ENCODE data around the gene KRTAP5-9.
A peak's percentile ranks its signal among the peaks of the same experiment; 100 is the strongest.

The KRTAP5-9 gene

DNA sequence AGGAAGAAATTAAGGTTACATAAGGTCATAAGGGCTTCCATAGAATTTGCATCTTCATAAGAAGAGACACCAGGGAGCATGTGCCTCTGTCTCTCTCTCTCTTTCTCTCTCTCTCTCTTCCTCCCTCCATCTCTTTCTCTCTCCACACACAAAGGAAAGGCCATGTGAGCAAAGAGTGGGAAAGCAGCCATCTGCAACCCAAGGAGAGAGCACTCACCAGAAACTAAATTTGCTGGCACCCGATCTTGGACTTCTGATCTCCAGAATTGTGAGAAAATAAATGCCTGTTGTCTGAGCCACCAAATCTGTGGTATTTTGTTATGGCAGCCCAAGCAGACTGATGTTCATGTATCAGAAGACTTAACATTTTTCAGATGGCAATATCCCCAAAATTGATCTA is 10.8 kb downstream of the KRTAP5-9 start:
- Histone ChIP-seq H3F3A (ENCODE audit: control insufficient read depth, insufficient read depth) (no peaks in the 10 kb centered on the region), H3K9me2 (replicated peaks; ENCODE audit: control insufficient read depth, low read length) (no peaks in the 10 kb centered on the region), H3K4me1 (ENCODE audit: control insufficient read depth, low read length) (no peaks in the 10 kb centered on the region), H3K79me2 (ENCODE audit: control insufficient read depth, low read length) (no peaks in the 10 kb centered on the region), H3K36me3 (ENCODE audit: control insufficient read depth, low read length) (no peaks in the 10 kb centered on the region), H3K4me3 (ENCODE audit: low read length) (no peak overlapping the region), H3K27me3 (ENCODE audit: control insufficient read depth, low read length) (peaks cover 17% of the 10 kb centered on the region), H3K4me2 (ENCODE audit: low read length) (no peak overlapping the region), H3K9me3 (ENCODE audit: control insufficient read depth, insufficient read depth, low read length) (no peaks in the 10 kb centered on the region), H3K27ac (ENCODE audit: low read depth, low read length) (no peak overlapping the region), H4K20me1 (ENCODE audit: control insufficient read depth, insufficient read depth, low read depth, low read length) (no peaks in the 10 kb centered on the region)
- no peak for TF ChIP-seq EZH2phosphoT487 (IDR thresholded peaks at IDR 0.05; ENCODE audit: borderline replicate concordance, low read length)
- TF ChIP-seq, protein P1, sequence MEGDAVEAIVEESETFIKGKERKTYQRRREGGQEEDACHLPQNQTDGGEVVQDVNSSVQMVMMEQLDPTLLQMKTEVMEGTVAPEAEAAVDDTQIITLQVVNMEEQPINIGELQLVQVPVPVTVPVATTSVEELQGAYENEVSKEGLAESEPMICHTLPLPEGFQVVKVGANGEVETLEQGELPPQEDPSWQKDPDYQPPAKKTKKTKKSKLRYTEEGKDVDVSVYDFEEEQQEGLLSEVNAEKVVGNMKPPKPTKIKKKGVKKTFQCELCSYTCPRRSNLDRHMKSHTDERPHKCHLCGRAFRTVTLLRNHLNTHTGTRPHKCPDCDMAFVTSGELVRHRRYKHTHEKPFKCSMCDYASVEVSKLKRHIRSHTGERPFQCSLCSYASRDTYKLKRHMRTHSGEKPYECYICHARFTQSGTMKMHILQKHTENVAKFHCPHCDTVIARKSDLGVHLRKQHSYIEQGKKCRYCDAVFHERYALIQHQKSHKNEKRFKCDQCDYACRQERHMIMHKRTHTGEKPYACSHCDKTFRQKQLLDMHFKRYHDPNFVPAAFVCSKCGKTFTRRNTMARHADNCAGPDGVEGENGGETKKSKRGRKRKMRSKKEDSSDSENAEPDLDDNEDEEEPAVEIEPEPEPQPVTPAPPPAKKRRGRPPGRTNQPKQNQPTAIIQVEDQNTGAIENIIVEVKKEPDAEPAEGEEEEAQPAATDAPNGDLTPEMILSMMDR (IDR thresholded peaks at IDR 0.05; ENCODE audit: low read depth, low read length, poor library complexity, severe bottlenecking): no peak

DNA sequence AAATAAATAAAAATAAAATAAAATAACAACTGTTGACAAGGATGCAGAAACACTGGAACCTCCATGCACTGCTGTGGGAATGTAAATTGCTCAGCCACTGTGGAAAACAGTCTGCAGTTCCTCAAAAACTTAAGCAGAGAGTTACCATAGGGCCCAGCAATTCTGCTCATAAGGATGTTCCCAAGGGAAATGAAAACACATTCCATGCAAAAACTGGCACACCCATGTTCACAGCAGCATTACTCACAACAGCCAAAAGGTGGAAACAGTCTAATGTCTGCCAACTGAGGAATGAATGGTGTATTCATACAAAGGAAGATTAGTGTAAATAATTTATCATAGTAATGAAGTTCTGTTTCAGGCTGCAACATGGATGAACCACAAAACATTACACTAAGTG is 13.9 kb downstream of the KRTAP5-9 start:
- Histone ChIP-seq H3K4me3 (ENCODE audit: low read length) (no peak overlapping the region), H4K20me1 (ENCODE audit: control insufficient read depth, insufficient read depth, low read depth, low read length) (no peaks in the 10 kb centered on the region), H3K27ac (ENCODE audit: low read depth, low read length) (no peak overlapping the region), H3F3A (ENCODE audit: control insufficient read depth, insufficient read depth) (no peaks in the 10 kb centered on the region), H3K9me3 (ENCODE audit: control insufficient read depth, insufficient read depth, low read length) (no peaks in the 10 kb centered on the region), H3K4me1 (ENCODE audit: control insufficient read depth, low read length) (no peaks in the 10 kb centered on the region), H3K79me2 (ENCODE audit: control insufficient read depth, low read length) (no peaks in the 10 kb centered on the region), H3K9me2 (replicated peaks; ENCODE audit: control insufficient read depth, low read length) (no peaks in the 10 kb centered on the region), H3K36me3 (ENCODE audit: control insufficient read depth, low read length) (no peaks in the 10 kb centered on the region), H3K4me2 (ENCODE audit: low read length) (no peak overlapping the region), H3K27me3 (ENCODE audit: control insufficient read depth, low read length) (peaks cover 16% of the 10 kb centered on the region)
- TF ChIP-seq EZH2phosphoT487 (IDR thresholded peaks at IDR 0.05; ENCODE audit: borderline replicate concordance, low read length): no peak

DNA sequence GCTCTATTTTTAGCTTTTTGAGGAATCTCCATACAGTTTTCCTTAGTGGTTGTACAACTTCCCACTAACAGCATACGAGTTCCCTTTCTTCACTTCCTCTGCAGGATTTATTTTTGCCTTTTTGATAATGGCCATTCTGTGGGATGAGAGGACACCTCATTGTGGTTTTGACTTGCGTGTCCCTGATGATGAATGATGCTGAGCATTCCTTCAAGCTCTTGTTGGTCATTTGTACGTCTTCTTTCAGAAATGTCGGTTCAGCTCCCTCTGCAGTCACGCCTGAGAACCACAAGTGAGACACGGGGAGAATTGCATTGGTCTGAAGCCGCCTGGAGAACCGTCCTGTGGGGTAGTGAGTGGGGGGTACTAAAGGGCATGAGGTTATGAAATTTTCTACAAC is 15.2 kb downstream of the KRTAP5-9 start:
- no peaks in the 10 kb centered on the region for H4K20me1 ChIP-seq (ENCODE audit: control insufficient read depth, insufficient read depth, low read depth, low read length)
- no peak overlapping the region for H3K4me3 ChIP-seq (ENCODE audit: low read length)
- no peak overlapping the region for H3K4me2 ChIP-seq (ENCODE audit: low read length)
- no peak for TF ChIP-seq EZH2phosphoT487 (IDR thresholded peaks at IDR 0.05; ENCODE audit: borderline replicate concordance, low read length)
- TF ChIP-seq, protein P1 (IDR thresholded peaks at IDR 0.05; ENCODE audit: low read depth, low read length, poor library complexity, severe bottlenecking): peak; percentile 61
- no peaks in the 10 kb centered on the region for H3K4me1 ChIP-seq (ENCODE audit: control insufficient read depth, low read length)
- no peaks in the 10 kb centered on the region for H3K9me3 ChIP-seq (ENCODE audit: control insufficient read depth, insufficient read depth, low read length)
- no peak overlapping the region for H3K27ac ChIP-seq (ENCODE audit: low read depth, low read length)
- H3F3A ChIP-seq (ENCODE audit: control insufficient read depth, insufficient read depth): no peaks in the 10 kb centered on the region
- no peaks in the 10 kb centered on the region for H3K9me2 ChIP-seq (replicated peaks; ENCODE audit: control insufficient read depth, low read length)
- no peaks in the 10 kb centered on the region for H3K79me2 ChIP-seq (ENCODE audit: control insufficient read depth, low read length)
- H3K27me3 ChIP-seq (ENCODE audit: control insufficient read depth, low read length): peaks cover 16% of the 10 kb centered on the region
- H3K36me3 ChIP-seq (ENCODE audit: control insufficient read depth, low read length): no peaks in the 10 kb centered on the region

DNA sequence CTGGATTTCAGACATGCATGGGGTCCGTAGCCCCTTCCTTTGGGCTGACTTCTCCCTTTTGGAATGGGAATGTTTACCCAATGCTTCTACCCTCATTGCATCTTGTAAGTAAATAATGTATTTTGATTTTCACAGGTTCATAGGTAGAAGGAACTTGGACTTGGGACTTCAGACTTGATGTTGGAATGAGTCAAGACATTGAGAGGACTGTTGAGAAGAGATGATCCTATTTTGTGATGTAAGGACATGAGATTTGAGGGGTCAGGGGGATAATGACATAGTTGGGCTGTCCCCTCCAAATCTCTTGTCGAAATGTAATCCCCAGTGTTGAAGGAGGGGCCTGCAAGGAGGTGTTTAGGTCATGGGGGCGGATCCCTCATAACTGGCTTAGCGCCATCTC is 16.2 kb downstream of the KRTAP5-9 start:
- Histone ChIP-seq H3K9me2 (replicated peaks; ENCODE audit: control insufficient read depth, low read length) (no peaks in the 10 kb centered on the region), H3K4me3 (ENCODE audit: low read length) (no peak overlapping the region), H3K4me1 (ENCODE audit: control insufficient read depth, low read length) (no peaks in the 10 kb centered on the region), H3F3A (ENCODE audit: control insufficient read depth, insufficient read depth) (no peaks in the 10 kb centered on the region), H3K79me2 (ENCODE audit: control insufficient read depth, low read length) (no peaks in the 10 kb centered on the region), H3K9me3 (ENCODE audit: control insufficient read depth, insufficient read depth, low read length) (no peaks in the 10 kb centered on the region), H3K36me3 (ENCODE audit: control insufficient read depth, low read length) (no peaks in the 10 kb centered on the region), H3K4me2 (ENCODE audit: low read length) (no peak overlapping the region), H3K27me3 (ENCODE audit: control insufficient read depth, low read length) (peaks cover 16% of the 10 kb centered on the region), H4K20me1 (ENCODE audit: control insufficient read depth, insufficient read depth, low read depth, low read length) (no peaks in the 10 kb centered on the region), H3K27ac (ENCODE audit: low read depth, low read length) (no peak overlapping the region)
- TF ChIP-seq, protein P1 (IDR thresholded peaks at IDR 0.05; ENCODE audit: low read depth, low read length, poor library complexity, severe bottlenecking): no peak
